Measurements from ENCODE around the gene PPFIA2. TPM values are rescaled to one million over a fixed set of nuclear protein-coding genes. Genes with fewer than 3 reads are reported as not detected.

Gene PPFIA2
- total RNA-seq, 1 donor from 2014 or later: 0.59 TPM

GRCh38 chr12:81381951-81382350, 377.2 kb downstream of the PPFIA2 start:
- Histone ChIP-seq H2AFZ (ENCODE audit: low read depth, low read length) (no peak overlapping the region), H3K4me3 (ENCODE audit: insufficient read depth, low read depth, low read length) (no peak overlapping the region), H3K9ac (ENCODE audit: low read length) (no peak overlapping the region), H3K4me1 (ENCODE audit: insufficient read depth, low read length) (no peaks in the 10 kb centered on the region), H3K9me3 (ENCODE audit: insufficient read depth, low read depth, low read length) (no peaks in the 10 kb centered on the region), H4K20me1 (ENCODE audit: insufficient read depth, low read length) (no peaks in the 10 kb centered on the region), H3K27ac (ENCODE audit: low read depth, low read length) (no peak overlapping the region), H3K79me2 (ENCODE audit: insufficient read depth, low read length) (no peaks in the 10 kb centered on the region), H3K36me3 (ENCODE audit: insufficient read depth, low read length) (no peaks in the 10 kb centered on the region), H3K27me3 (ENCODE audit: insufficient read depth, low read length) (no peaks in the 10 kb centered on the region), H3K4me2 (ENCODE audit: low read length) (no peak overlapping the region)
- Mint-ChIP-seq H3K4me1 (ENCODE audit: low read depth, unreplicated experiment) (no peaks in the 10 kb centered on the region), H3K36me3 (ENCODE audit: low read depth, unreplicated experiment) (no peaks in the 10 kb centered on the region), H3K9me3 (ENCODE audit: unreplicated experiment) (no peaks in the 10 kb centered on the region), H3K27me3 (ENCODE audit: low read depth, unreplicated experiment) (no peaks in the 10 kb centered on the region), H3K27ac (ENCODE audit: unreplicated experiment) (no peak overlapping the region), H3K4me3 (ENCODE audit: unreplicated experiment) (no peak overlapping the region)
- no peak for TF ChIP-seq EZH2 (IDR thresholded peaks at IDR 0.05; ENCODE audit: insufficient read depth, low read length)
- TF ChIP-seq, protein P1, sequence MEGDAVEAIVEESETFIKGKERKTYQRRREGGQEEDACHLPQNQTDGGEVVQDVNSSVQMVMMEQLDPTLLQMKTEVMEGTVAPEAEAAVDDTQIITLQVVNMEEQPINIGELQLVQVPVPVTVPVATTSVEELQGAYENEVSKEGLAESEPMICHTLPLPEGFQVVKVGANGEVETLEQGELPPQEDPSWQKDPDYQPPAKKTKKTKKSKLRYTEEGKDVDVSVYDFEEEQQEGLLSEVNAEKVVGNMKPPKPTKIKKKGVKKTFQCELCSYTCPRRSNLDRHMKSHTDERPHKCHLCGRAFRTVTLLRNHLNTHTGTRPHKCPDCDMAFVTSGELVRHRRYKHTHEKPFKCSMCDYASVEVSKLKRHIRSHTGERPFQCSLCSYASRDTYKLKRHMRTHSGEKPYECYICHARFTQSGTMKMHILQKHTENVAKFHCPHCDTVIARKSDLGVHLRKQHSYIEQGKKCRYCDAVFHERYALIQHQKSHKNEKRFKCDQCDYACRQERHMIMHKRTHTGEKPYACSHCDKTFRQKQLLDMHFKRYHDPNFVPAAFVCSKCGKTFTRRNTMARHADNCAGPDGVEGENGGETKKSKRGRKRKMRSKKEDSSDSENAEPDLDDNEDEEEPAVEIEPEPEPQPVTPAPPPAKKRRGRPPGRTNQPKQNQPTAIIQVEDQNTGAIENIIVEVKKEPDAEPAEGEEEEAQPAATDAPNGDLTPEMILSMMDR (IDR thresholded peaks at IDR 0.05; ENCODE audit: insufficient read depth, low read depth, low read length): no peak
- no peak for FAIRE-seq
- no peak for DNase-seq (ENCODE audit: low read depth)

- no peak overlapping the region for H3K4me2 ChIP-seq (ENCODE audit: low read length)
- H3K4me1 ChIP-seq (ENCODE audit: insufficient read depth, low read length): no peaks in the 10 kb centered on the region
- no peak overlapping the region for H3K27ac ChIP-seq (ENCODE audit: low read depth, low read length)
- FAIRE-seq: no peak
- H3K4me1 Mint-ChIP-seq (ENCODE audit: low read depth, unreplicated experiment): no peaks in the 10 kb centered on the region
- H3K4me3 ChIP-seq (ENCODE audit: insufficient read depth, low read depth, low read length): no peak overlapping the region
- H3K27ac Mint-ChIP-seq (ENCODE audit: unreplicated experiment): no peak overlapping the region
- H3K9me3 Mint-ChIP-seq (ENCODE audit: unreplicated experiment): no peaks in the 10 kb centered on the region
- H3K9me3 ChIP-seq (ENCODE audit: insufficient read depth, low read depth, low read length): no peaks in the 10 kb centered on the region
- no peaks in the 10 kb centered on the region for H3K36me3 Mint-ChIP-seq (ENCODE audit: low read depth, unreplicated experiment)
- H3K4me3 Mint-ChIP-seq (ENCODE audit: unreplicated experiment): no peak overlapping the region
- H3K79me2 ChIP-seq (ENCODE audit: insufficient read depth, low read length): no peaks in the 10 kb centered on the region
- no peak overlapping the region for H3K9ac ChIP-seq (ENCODE audit: low read length)
- no peaks in the 10 kb centered on the region for H3K27me3 Mint-ChIP-seq (ENCODE audit: low read depth, unreplicated experiment)
- H2AFZ ChIP-seq (ENCODE audit: low read depth, low read length): no peak overlapping the region
- no peaks in the 10 kb centered on the region for H3K36me3 ChIP-seq (ENCODE audit: insufficient read depth, low read length)
- DNase-seq (ENCODE audit: low read depth): peak; percentile 18
- TF ChIP-seq EZH2 (IDR thresholded peaks at IDR 0.05; ENCODE audit: insufficient read depth, low read length): no peak
- TF ChIP-seq, protein P1 (IDR thresholded peaks at IDR 0.05; ENCODE audit: insufficient read depth, low read depth, low read length): no peak
- H4K20me1 ChIP-seq (ENCODE audit: insufficient read depth, low read length): no peaks in the 10 kb centered on the region
- H3K27me3 ChIP-seq (ENCODE audit: insufficient read depth, low read length): no peaks in the 10 kb centered on the region
Observed at GRCh38 chr12:81378601-81379285, 380.4 kb downstream of the PPFIA2 start.

GRCh38 chr12:81377771-81378170, 381.4 kb downstream of the PPFIA2 start:
- Histone ChIP-seq H3K4me3 (ENCODE audit: insufficient read depth, low read depth, low read length) (no peak overlapping the region), H3K79me2 (ENCODE audit: insufficient read depth, low read length) (no peaks in the 10 kb centered on the region), H3K4me1 (ENCODE audit: insufficient read depth, low read length) (no peaks in the 10 kb centered on the region), H3K27me3 (ENCODE audit: insufficient read depth, low read length) (no peaks in the 10 kb centered on the region), H3K36me3 (ENCODE audit: insufficient read depth, low read length) (no peaks in the 10 kb centered on the region), H2AFZ (ENCODE audit: low read depth, low read length) (no peak overlapping the region), H3K27ac (ENCODE audit: low read depth, low read length) (no peak overlapping the region), H3K9me3 (ENCODE audit: insufficient read depth, low read depth, low read length) (no peaks in the 10 kb centered on the region), H4K20me1 (ENCODE audit: insufficient read depth, low read length) (no peaks in the 10 kb centered on the region), H3K4me2 (ENCODE audit: low read length) (no peak overlapping the region), H3K9ac (ENCODE audit: low read length) (no peak overlapping the region)
- DNase-seq (ENCODE audit: low read depth) (no peak), FAIRE-seq (no peak)
- H3K36me3 Mint-ChIP-seq (ENCODE audit: low read depth, unreplicated experiment): no peaks in the 10 kb centered on the region
- no peak overlapping the region for H3K27ac Mint-ChIP-seq (ENCODE audit: unreplicated experiment)
- no peaks in the 10 kb centered on the region for H3K9me3 Mint-ChIP-seq (ENCODE audit: unreplicated experiment)
- H3K4me3 Mint-ChIP-seq (ENCODE audit: unreplicated experiment): no peak overlapping the region
- TF ChIP-seq EZH2 (IDR thresholded peaks at IDR 0.05; ENCODE audit: insufficient read depth, low read length): no peak
- TF ChIP-seq, protein P1 (IDR thresholded peaks at IDR 0.05; ENCODE audit: insufficient read depth, low read depth, low read length): no peak
- no peaks in the 10 kb centered on the region for H3K4me1 Mint-ChIP-seq (ENCODE audit: low read depth, unreplicated experiment)
- H3K27me3 Mint-ChIP-seq (ENCODE audit: low read depth, unreplicated experiment): no peaks in the 10 kb centered on the region

All from astrocyte (in vitro differentiated cells and primary cell).